Stimulated activated naive CD8-positive, alpha-beta T cell treated with anti-CD3 and anti-CD28 coated beads, Interleukin-15, Interleukin-2, amounts not matched to agents 100 ng/mL and 50 ng/mL, for 24 hours (primary cell): ENCODE measurements around the gene TOMM70.
"Not testable (repeated sequence)": the region's sequence is repeated elsewhere in the genome, so short reads cannot be mapped to it uniquely, and the experiment has no call there.

Source experiments
- H3K27ac Mint-ChIP-seq: one replicate; pipeline ENCODE4 v1.8.0; 2021; ENCODE audit warnings: mild to moderate bottlenecking, mixed read lengths
- H3K27me3 Mint-ChIP-seq: one replicate; pipeline ENCODE4 v1.8.0; 2021; ENCODE audit warnings: mixed read lengths
- H3K36me3 Mint-ChIP-seq: one replicate; pipeline ENCODE4 v1.8.0; 2021; ENCODE audit warnings: low read depth, mixed read lengths
- H3K4me1 Mint-ChIP-seq: one replicate; pipeline ENCODE4 v1.8.0; 2021; ENCODE audit warnings: low read depth, mixed read lengths
- H3K4me3 Mint-ChIP-seq: one replicate; pipeline ENCODE4 v1.8.0; 2021; ENCODE audit warnings: mild to moderate bottlenecking, mixed read lengths
- H3K9me3 Mint-ChIP-seq: one replicate; pipeline ENCODE4 v1.8.0; 2021; ENCODE audit warnings: mixed read lengths

TOMM70 gene

GRCh38 chr3:100400780-100401673, at the start of gene TOMM70, which contains the start of gene LNP1:
Gene TOMM70, minus strand, starts transcription at chr3:100401089. Its CDS starts 140 bp downstream, at chr3:100400949.
Gene LNP1, plus strand, starts transcription at chr3:100401539. Its CDS starts 28,191 bp downstream, at chr3:100429730.
- Mint-ChIP-seq H3K4me3 (peak within 1 kb of the TSS; percentile 92), H3K36me3 (peaks cover 20% of the 10 kb centered on the region), H3K27ac (peak within 1 kb of the TSS; percentile 100), H3K27me3 (no peaks in the 10 kb centered on the region), H3K4me1 (peaks cover 70% of the 10 kb centered on the region), H3K9me3 (no peaks in the 10 kb centered on the region)

DNA sequence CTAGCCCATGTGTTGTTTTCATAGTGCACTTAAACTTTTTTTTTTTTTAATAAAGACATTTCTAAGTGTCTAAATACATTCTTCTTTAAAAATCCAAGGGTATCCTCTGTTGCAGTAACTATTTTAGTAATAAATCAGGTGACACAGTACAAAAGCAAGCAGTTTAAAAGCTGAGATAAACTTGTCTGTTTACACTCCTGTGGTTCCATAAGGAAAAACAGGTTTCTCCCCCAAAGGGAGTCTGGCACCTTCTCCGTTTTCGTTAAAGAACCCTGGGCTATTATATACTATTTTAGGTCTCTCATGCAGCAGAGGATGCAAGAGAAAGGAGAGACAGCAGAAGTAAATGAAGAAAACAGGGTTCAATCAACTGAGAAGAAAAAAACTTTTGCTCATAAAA, 48.3 kb upstream of the TOMM70 start:
- Mint-ChIP-seq H3K27ac (no peak overlapping the region), H3K4me1 (no peaks in the 10 kb centered on the region), H3K4me3 (no peak overlapping the region), H3K27me3 (no peaks in the 10 kb centered on the region), H3K36me3 (peaks cover 6% of the 10 kb centered on the region), H3K9me3 (peaks cover 6% of the 10 kb centered on the region)

GRCh38 chr3:100448079-100448478, 47.2 kb upstream of the TOMM70 start:
- no peak overlapping the region for H3K4me3 Mint-ChIP-seq
- no peaks in the 10 kb centered on the region for H3K27me3 Mint-ChIP-seq
- H3K27ac Mint-ChIP-seq: no peak overlapping the region
- H3K4me1 Mint-ChIP-seq: no peaks in the 10 kb centered on the region
- peaks cover 6% of the 10 kb centered on the region for H3K9me3 Mint-ChIP-seq
- H3K36me3 Mint-ChIP-seq: peaks cover 6% of the 10 kb centered on the region

- H3K36me3 Mint-ChIP-seq, H3K27ac Mint-ChIP-seq, H3K9me3 Mint-ChIP-seq, H3K4me3 Mint-ChIP-seq, H3K27me3 Mint-ChIP-seq, H3K4me1 Mint-ChIP-seq: not testable (repeated sequence)
These were observed 46.2 kb upstream of the TOMM70 start for GRCh38 chr3:100447067-100447466.

- Mint-ChIP-seq H3K4me3 (no peak overlapping the region), H3K36me3 (peaks cover 10% of the 10 kb centered on the region), H3K27me3 (no peaks in the 10 kb centered on the region), H3K9me3 (peaks cover 6% of the 10 kb centered on the region), H3K27ac (no peak overlapping the region), H3K4me1 (peaks cover 8% of the 10 kb centered on the region)
These were observed 42.8 kb upstream of the TOMM70 start for GRCh38 chr3:100443690-100444089.

DNA sequence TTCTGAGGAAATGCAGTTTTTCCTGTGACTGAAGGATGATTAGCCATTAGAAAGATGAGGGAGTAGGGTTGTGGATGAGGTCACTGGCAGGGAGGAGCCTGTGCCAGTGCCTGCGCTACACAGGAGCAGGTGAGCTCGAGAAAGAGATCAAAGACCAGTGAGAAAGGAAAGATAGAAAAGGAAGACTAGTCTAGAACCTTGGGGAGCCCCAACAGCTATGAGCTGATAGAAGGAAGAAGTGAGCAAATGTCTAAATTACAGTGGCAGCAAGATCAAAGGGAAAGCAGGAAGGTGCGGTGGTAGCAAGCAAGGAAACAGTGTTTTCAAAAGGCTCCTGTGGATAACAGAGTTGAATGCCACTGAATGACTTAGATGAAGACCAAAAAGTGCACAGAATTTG, 40.0 kb upstream of the TOMM70 start:
- Mint-ChIP-seq H3K27me3 (no peaks in the 10 kb centered on the region), H3K9me3 (no peaks in the 10 kb centered on the region), H3K27ac (peak overlapping the region; percentile 18), H3K36me3 (peaks cover 7% of the 10 kb centered on the region), H3K4me1 (peaks cover 8% of the 10 kb centered on the region), H3K4me3 (peak overlapping the region; percentile 3)

GRCh38 chr3:100438623-100438974, 37.7 kb upstream of the TOMM70 start:
- Mint-ChIP-seq H3K27ac (no peak overlapping the region), H3K9me3 (peaks cover 3% of the 10 kb centered on the region), H3K27me3 (no peaks in the 10 kb centered on the region)

GRCh38 chr3:100437721-100438622, 37.1 kb upstream of the TOMM70 start:
- H3K4me1 Mint-ChIP-seq: peaks cover 8% of the 10 kb centered on the region
- H3K27me3 Mint-ChIP-seq: no peaks in the 10 kb centered on the region
- H3K36me3 Mint-ChIP-seq: peaks cover 6% of the 10 kb centered on the region
- no peak overlapping the region for H3K27ac Mint-ChIP-seq
- peaks cover 3% of the 10 kb centered on the region for H3K9me3 Mint-ChIP-seq
- H3K4me3 Mint-ChIP-seq: no peak overlapping the region

More at GRCh38 chr3:100438623-100438974, 37.7 kb upstream of the TOMM70 start:
- Mint-ChIP-seq H3K36me3 (peaks cover 6% of the 10 kb centered on the region), H3K4me3 (no peak overlapping the region), H3K4me1 (peaks cover 8% of the 10 kb centered on the region)

DNA sequence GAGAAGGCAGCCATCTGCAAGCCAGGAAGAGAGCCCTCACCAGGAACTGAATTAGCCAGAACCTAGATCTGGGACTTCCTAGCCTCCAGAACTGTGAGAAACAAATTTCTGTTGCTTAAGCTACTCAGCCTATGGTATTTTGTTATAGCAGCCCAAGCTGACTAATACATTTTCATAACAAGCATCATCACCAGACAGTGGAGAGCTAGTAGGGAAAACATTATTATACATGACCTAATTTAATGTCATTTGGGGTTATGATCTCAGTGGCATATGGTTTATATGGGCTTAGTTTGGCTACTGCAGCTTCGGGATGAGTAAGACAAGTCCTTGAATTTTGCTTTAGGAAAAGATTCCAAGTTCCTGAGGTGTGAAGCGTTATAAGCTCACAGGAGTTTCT, 36.1 kb upstream of the TOMM70 start:
- Mint-ChIP-seq H3K4me1 (peaks cover 8% of the 10 kb centered on the region), H3K27me3 (no peaks in the 10 kb centered on the region)

DNA sequence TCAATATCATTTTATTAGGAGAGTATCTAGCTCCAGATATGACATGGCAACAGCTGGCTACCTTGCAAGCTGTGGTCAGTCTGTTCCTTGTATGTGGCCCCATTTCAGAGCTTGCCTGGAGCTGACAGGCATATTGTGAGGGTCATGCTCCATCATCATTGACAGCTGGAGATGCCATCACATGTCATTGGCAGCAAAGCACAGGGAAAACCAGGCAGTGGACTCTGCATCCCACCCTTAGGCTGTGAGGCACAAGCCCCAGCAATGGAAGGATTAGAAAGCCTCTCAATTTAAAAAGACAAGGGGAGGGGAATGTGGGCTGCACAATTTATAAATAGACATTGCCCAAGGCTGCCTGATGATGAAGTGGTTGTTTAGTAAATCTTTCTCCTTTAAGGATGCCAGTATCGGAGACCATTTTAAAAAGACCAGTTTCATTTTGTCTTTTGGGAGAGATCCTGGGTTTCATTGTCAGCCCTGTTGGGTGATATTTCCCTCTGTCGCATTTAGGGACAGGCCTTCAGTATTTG, 28.4 kb upstream of the TOMM70 start:
- Mint-ChIP-seq H3K4me1 (no peaks in the 10 kb centered on the region), H3K9me3 (no peaks in the 10 kb centered on the region), H3K36me3 (no peaks in the 10 kb centered on the region), H3K27me3 (no peaks in the 10 kb centered on the region), H3K27ac (no peak overlapping the region), H3K4me3 (no peak overlapping the region)

More for the DNA sequence above, 36.1 kb upstream of the TOMM70 start:
- Mint-ChIP-seq H3K36me3 (peaks cover 3% of the 10 kb centered on the region), H3K27ac (no peak overlapping the region), H3K9me3 (peaks cover 3% of the 10 kb centered on the region), H3K4me3 (no peak overlapping the region)

DNA sequence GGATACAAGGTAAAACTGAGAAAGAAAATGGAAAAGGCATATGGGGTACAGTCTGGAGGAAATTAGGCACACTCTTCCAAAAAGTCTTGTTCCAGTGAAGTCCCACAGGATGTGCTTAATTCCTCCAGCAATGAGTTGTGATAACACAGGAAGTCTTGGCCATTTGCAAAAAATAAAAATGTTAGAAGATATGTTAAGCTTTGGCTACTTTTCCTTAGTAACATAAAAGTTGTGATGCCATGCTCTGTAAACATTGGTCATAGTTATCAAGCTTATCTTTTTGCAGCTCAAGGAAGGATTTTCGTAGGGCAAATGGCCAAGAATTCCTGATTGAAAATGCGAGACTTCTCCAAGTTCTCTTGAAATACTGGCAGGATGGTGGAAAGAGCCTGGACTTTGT, 26.8 kb upstream of the TOMM70 start:
- Mint-ChIP-seq H3K27ac (no peak overlapping the region), H3K9me3 (no peaks in the 10 kb centered on the region), H3K27me3 (no peaks in the 10 kb centered on the region), H3K36me3 (no peaks in the 10 kb centered on the region), H3K4me3 (no peak overlapping the region), H3K4me1 (no peaks in the 10 kb centered on the region)

DNA sequence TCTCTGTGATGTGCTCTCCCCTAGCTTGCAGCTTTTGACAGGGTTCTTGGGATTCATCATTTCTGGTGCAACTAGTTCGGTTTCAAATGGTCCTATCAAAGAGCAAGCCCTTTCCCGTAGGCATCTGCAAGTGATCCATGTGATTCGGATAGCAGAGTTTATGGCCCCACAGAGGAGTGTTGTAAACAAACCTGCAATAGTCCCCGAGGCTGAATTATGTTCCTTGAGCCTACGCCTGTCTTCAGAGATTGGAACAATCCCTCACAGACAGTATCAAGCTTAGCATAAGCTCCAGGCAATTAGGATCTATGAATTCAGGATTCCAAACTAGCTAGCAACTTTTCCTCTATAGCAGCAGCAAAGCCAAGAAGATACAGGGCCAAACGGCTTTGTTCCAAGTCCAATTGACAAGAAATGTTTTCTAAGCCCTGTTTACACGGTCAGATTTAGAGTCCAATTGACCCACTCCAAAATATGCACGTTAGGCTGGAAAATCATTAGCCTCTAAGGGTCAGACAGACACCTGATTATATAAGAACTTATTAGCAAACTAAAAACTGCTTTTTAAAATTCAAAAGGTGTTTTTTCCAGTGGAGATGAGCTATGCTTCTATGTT, 25.3 kb upstream of the TOMM70 start:
- Mint-ChIP-seq H3K9me3 (no peaks in the 10 kb centered on the region), H3K27ac (no peak overlapping the region), H3K4me1 (no peaks in the 10 kb centered on the region), H3K27me3 (no peaks in the 10 kb centered on the region), H3K4me3 (no peak overlapping the region), H3K36me3 (no peaks in the 10 kb centered on the region)

GRCh38 chr3:100425316-100425715, 24.4 kb upstream of the TOMM70 start:
- Mint-ChIP-seq H3K27me3 (no peaks in the 10 kb centered on the region), H3K27ac (no peak overlapping the region), H3K4me3 (no peak overlapping the region), H3K9me3 (no peaks in the 10 kb centered on the region), H3K36me3 (no peaks in the 10 kb centered on the region), H3K4me1 (no peaks in the 10 kb centered on the region)

DNA sequence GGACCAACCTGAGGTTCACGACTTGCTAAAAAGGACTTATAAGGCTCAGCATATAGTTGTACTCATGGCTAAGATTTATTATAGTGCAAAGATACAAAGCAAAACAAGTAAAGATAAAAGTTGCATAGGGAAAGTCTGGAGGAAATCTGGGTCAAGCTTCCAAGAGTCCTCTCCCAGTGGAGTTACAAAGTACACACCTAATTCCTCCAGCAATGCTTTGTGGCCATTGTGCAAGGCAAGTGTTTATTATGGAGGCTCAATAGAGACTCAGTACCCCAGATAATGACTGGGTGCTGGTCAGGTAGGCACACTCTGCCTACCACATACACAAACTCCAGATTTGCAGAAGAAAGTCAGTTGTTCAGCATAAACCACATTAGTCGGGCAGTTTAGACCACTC, 23.4 kb upstream of the TOMM70 start:
- Mint-ChIP-seq H3K27ac (no peak overlapping the region), H3K4me1 (no peaks in the 10 kb centered on the region), H3K9me3 (no peaks in the 10 kb centered on the region), H3K36me3 (no peaks in the 10 kb centered on the region), H3K4me3 (no peak overlapping the region), H3K27me3 (no peaks in the 10 kb centered on the region)
